Measurements from ENCODE around the gene TTYH3. TPM values are rescaled to one million over a fixed set of nuclear protein-coding genes. Genes with fewer than 3 reads are reported as not detected.

The TTYH3 gene
- total and polyA plus RNA-seq, 2 of the 8 experiments (the other 6 are each of a cell fraction or from before 2014, with no cell fraction given): 66.2 to 169 TPM

DNA sequence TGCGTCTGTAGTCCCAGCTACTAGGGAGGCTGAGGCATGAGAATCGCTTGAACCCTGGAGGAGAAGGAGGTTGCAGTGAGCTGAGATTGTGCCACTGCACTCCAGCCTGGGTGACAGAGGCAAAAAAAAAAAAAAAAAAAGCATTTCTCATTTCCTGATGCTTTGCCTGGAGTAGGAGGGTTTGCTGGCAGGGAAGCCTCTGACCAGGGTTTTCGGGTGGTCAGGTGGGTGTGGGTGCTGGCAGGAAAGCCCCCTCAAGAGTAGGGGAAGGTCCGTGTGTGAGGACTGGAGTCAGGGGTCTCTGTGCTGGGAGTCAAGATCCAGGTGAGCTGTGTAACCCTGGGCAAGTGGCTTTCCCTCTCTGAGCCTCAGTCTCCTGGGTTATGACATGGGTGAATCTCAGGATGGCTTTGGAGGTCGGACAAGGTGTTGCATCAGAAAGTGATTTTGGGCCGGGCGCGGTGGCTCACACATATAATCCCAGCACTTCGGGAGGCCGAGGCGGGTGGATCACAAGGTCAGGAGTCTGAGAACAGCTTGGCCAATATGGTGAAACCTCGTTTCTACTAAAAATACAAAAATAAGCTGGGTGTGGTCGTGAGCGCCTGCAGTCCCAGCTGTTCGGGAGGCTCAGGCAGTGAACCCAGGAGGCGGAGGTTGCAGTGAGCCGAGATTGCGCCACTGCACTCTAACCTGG, 59.4 kb downstream of the TTYH3 start:
- Histone ChIP-seq H3K14ac (ENCODE audit: insufficient read length) (no peak overlapping the region), H3K4me2 (ENCODE audit: insufficient read depth in 1 of 2, low read depth in 2 of 2, low read length in 2 of 2) (no peak overlapping the region), H2BK20ac (ENCODE audit: low read length) (no peak overlapping the region), H3K23ac (ENCODE audit: insufficient read length) (no peak overlapping the region), H3K79me1 (ENCODE audit: low read depth, low read length) (peaks cover 3% of the 10 kb centered on the region; the same call in 1 of the 2 replicates), H3K36me3 (ENCODE audit: control insufficient read depth in 2 of 4, insufficient read depth in 4 of 4, low read length in 3 of 4) (no peaks in the 10 kb centered on the region; a peak in 1 of 8 replicates), H3K4ac (replicated peaks; ENCODE audit: insufficient read length, low read depth, low read length) (no peak overlapping the region), H4K91ac (replicated peaks; ENCODE audit: insufficient read length, low read length) (no peak overlapping the region), H3K9ac (replicated peaks in 1 of 4; ENCODE audit: extremely low read depth in 1 of 4, low read depth in 3 of 4, low read length in 3 of 4) (no peak overlapping the region), H2AK5ac (ENCODE audit: low read depth, low read length) (no peak overlapping the region), H4K20me1 (replicated peaks in 1 of 2; ENCODE audit: control insufficient read depth in 1 of 2, insufficient read depth in 2 of 2, low read length in 2 of 2) (no peaks in the 10 kb centered on the region), H2BK5ac (ENCODE audit: low read depth, low read length) (no peak overlapping the region; the same call in 1 of the 2 replicates), H3K9me3 (ENCODE audit: insufficient read depth in 2 of 2, low read depth in 1 of 2, low read length in 1 of 2) (no peaks in the 10 kb centered on the region), H3K27me3 (replicated peaks in 1 of 4; ENCODE audit: control insufficient read depth in 3 of 4, extremely low read depth in 1 of 4, insufficient read depth in 3 of 4, low read length in 3 of 4) (peaks cover 7 to 33% (median 30%) of the 10 kb centered on the region in 4 experiments), H3K18ac (ENCODE audit: extremely low read depth, low read length) (no peak overlapping the region), H3K4me1 (replicated peaks in 1 of 4; ENCODE audit: control insufficient read depth in 3 of 4, insufficient read depth in 4 of 4, low read length in 3 of 4) (peaks cover 0 to 11% (median 8%) of the 10 kb centered on the region in 4 experiments; a peak in 5 of 7 replicates), H2BK120ac (replicated peaks; ENCODE audit: low read depth, low read length) (no peak overlapping the region), H3K23me2 (ENCODE audit: low read depth, low read length) (peaks cover 3% of the 10 kb centered on the region; the same call in 1 of the 2 replicates), H3K79me2 (ENCODE audit: control insufficient read depth in 1 of 2, insufficient read depth in 2 of 2, low read length in 2 of 2) (no peaks in the 10 kb centered on the region), H3K27ac (ENCODE audit: low read depth, low read length) (no peak overlapping the region), H4K8ac (ENCODE audit: extremely low read depth, insufficient read depth, low read length) (peak overlapping the region; percentile 86; the same call in 1 of the 2 replicates), H2BK15ac (ENCODE audit: low read length) (no peak overlapping the region), H3K4me3 (ENCODE audit: extremely low read depth in 1 of 4, insufficient read depth in 2 of 4, low read depth in 3 of 4, low read length in 4 of 4) (no peak overlapping the region), H2BK12ac (ENCODE audit: low read depth, low read length) (no peak overlapping the region), H3K56ac (replicated peaks; ENCODE audit: insufficient read length, low read depth, low read length) (no peak overlapping the region), H2AFZ (ENCODE audit: low read length) (no peak overlapping the region), H4K5ac (ENCODE audit: insufficient read length, low read depth, low read length) (no peak overlapping the region)
- FAIRE-seq (no peak), DNase-seq (ENCODE audit: low read depth in 1 of 2, low spot score in 2 of 2) (no peak)
- WGBS, 2 experiments (ENCODE audit: extremely low coverage in 1 of 2, insufficient coverage in 1 of 2, insufficient read length in 1 of 2, insufficient replicate concordance in 2 of 2, low coverage in 1 of 2, low lambda C conversion rate in 2 of 2, missing lambda C conversion rate in 1 of 2): 92% methylated on average over 18 of the region's 18 CpGs; no CpG with 5 or more reads in 1 of the 2 experiments
- CTCF ChIA-PET (ENCODE audit: partially characterized antibody): interaction anchor here (0.7 to 7.6 kb wide), 10 partner anchors 9 to 239 kb away, joined by 3 to 92 read pairs (median 6); no protein-coding TSS in a partner anchor
- POLR2A ChIA-PET (ENCODE audit: partially characterized antibody): interaction anchor here (0.6 to 1.5 kb wide), 2 partner anchors 9 to 11 kb away, joined by 3 to 4 read pairs; no protein-coding TSS in a partner anchor
- TF ChIP-seq KDM5A (IDR thresholded peaks at IDR 0.05; ENCODE audit: low read length): no peak
- TF ChIP-seq SIRT6 (IDR thresholded peaks at IDR 0.05; ENCODE audit: low read length): no peak
- no peak for TF ChIP-seq NRF1 (IDR thresholded peaks at IDR 0.05; ENCODE audit: low read depth, low read length)
- TF ChIP-seq BRCA1 (IDR thresholded peaks at IDR 0.05; ENCODE audit: low read depth, low read length): no peak
- TF ChIP-seq TAF7 (optimal IDR thresholded peaks at IDR 0.05; ENCODE audit: borderline replicate concordance, low read depth, low read length): no peak
- TF ChIP-seq HDAC2 (IDR thresholded peaks at IDR 0.05; ENCODE audit: borderline replicate concordance in 1 of 2, low read depth in 2 of 2, low read length in 2 of 2): no peak
- TF ChIP-seq SIN3A (conservative IDR thresholded peaks at IDR 0.05 in 1 of 2, IDR thresholded peaks at IDR 0.05 in 1 of 2; ENCODE audit: low read depth in 1 of 2, low read length in 2 of 2): no peak
- no peak for TF ChIP-seq TBP (IDR thresholded peaks at IDR 0.05; ENCODE audit: low read depth, low read length)
- TF ChIP-seq PHF8 (conservative IDR thresholded peaks at IDR 0.05; ENCODE audit: low read depth, low read length): no peak
- no peak for TF ChIP-seq BACH1 (IDR thresholded peaks at IDR 0.05; ENCODE audit: low read length)
- TF ChIP-seq CHD2 (IDR thresholded peaks at IDR 0.05; ENCODE audit: low read length): no peak
- TF ChIP-seq CBX8 (IDR thresholded peaks at IDR 0.05; ENCODE audit: borderline replicate concordance, low read depth, low read length): no peak
- TF ChIP-seq POLR2AphosphoS5 (IDR thresholded peaks at IDR 0.05; ENCODE audit: low read depth, low read length): no peak

Data from H1 (cell line).